Amniotic epithelial cell (primary cell): Measurements from ENCODE around the gene RAP1GAP.
"Not testable (repeated sequence)": the region's sequence is repeated elsewhere in the genome, so short reads cannot be mapped to it uniquely, and the experiment has no call there.

ENCODE experiments used
- DNase-seq: peaks from one replicate; pipeline ENCODE4 v3.0.0-alpha.2; 2010; ENCODE audit warnings: low read depth

The RAP1GAP gene

DNA sequence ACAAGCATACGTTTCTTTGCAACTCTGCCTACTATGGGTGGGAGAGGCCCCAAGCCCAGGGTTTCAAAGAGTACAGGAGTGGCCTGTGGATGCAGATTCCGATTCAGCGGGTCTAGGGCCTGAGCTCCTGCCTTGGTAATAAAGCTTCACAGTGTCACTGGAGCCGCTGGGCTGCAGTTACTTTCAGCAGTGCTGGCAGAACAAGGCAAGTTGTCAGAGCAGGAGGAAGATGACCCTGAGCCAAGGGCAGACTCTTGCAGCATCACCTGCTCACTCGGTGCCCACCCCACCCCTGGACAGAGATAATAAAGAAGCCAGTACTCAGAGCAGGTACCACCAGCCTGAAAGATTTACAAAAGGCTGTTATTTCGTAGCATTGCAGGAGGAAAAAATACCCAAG, 8.0 kb upstream of the RAP1GAP start:
- DNase-seq = no peak

DNA sequence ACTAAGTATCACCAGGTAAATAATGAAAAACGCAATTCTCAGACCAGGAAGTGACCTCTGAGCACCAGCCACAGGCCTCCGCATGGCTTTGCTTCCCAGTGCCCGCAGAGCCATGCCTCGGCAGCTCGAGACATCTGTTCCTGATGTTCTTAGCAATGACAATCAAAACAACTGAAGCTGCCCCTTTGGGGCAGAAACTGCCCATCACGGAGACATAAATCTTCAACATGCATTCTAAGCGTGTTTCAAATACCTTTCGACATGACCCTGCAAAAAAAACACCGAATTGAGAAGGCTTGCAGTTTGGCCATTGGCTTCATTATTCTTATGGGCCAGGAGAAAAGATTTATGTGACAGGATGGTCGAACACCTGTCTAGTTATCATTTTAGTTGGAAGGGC, 5.8 kb upstream of the RAP1GAP start:
- no peak for DNase-seq

DNA sequence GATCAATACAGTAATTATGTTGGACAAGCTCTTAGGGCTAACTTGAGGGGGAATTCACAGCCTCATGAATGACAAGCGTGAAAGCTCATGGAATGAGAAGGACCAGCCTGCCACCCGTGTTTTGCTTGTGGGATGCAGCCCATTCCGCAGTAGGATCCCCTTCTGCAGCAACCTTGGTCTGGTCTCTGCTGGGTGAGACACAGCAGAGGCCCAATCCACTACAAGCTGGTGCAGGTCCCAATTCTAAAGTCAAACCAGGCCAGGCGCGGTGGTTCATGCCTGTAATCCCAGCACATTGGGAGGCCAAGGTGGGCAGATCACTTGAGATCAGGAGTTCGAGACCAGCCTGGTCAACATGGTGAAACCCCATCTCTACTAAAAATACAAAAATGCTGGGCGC, 4.7 kb upstream of the RAP1GAP start:
- not testable (repeated sequence) for DNase-seq

DNA sequence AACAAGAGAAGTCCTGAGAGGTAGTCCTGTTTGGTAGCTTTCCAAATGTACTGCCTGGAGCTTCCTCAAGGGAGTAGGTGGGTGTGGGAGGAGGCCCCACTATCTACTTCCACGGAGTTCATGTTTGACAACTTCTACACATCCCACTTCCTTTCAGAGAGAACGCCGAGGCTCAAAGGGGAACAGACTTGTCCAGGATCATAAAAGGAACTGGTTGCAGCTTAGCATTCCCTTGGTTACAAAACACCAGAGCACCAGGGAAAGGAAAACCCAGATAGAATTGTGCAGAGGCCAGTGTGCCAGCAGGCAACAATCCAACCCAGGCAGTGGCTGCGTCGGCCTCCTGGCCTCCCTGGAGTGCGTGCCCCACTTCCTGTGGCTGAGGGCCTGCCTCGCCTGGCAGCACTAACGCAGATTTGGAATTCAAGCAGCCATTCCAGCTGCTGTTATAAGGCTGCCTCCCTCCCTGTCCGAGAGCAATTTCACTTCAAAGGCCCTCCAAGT, 4.2 kb upstream of the RAP1GAP start:
- peak; percentile 74 for DNase-seq

DNA sequence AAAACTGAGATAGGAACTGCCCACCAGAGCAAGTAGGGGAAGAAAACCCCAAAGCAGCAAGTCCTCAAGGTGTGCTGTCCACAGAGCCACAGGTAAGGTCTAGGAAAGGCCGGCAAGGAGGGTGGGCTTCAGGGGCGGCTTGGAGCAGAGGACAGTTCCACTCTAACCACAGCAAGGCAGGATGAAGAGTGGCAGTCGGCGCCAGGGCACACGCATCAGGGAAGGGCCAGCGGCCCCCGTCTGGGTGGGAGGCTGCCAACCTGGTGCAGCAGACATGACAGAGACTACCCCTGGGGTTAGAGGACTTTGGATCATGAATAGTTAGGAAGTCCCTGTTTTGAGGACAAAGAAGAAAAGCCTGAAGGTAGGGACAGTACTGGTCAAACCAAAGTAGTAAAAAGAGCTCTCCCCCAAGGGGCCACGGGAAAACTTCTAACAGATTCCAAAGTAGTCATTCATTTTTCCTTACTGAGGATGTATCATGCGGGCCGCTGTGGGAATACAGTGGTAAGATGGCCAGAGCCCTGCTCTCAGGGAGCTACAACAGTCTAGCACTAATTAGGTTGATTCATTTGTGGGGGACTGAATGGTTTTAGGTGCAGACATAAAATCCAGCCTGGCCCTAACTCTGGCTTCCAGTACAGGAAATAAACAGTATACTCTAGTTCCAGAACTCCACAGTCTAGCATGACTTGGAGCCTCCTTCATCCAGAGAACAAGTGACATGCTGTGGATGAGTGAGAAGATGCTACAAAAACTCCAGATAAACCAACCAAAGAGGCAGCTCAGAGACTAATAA, 3.5 kb upstream of the RAP1GAP start:
- DNase-seq = no peak

DNA sequence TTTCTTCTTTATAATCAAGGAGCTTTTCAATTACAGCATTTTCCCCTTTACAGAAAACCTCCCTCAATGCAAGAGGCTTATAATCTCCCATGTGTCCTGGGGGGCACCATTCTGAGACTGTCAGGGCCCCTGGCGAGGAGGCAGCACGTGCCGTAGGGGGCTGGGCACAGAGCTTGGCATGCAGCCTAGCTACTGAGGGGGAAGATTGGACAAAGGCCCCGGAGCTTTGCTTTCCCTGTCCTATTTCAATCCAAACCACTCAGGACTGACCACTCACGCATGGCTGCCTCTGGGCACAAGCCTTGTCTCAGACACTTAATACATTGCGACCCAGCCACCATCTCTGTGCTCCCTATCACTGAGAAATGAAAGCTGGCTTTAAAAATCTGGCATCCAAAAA, 2.8 kb upstream of the RAP1GAP start:
- DNase-seq = no peak

DNA sequence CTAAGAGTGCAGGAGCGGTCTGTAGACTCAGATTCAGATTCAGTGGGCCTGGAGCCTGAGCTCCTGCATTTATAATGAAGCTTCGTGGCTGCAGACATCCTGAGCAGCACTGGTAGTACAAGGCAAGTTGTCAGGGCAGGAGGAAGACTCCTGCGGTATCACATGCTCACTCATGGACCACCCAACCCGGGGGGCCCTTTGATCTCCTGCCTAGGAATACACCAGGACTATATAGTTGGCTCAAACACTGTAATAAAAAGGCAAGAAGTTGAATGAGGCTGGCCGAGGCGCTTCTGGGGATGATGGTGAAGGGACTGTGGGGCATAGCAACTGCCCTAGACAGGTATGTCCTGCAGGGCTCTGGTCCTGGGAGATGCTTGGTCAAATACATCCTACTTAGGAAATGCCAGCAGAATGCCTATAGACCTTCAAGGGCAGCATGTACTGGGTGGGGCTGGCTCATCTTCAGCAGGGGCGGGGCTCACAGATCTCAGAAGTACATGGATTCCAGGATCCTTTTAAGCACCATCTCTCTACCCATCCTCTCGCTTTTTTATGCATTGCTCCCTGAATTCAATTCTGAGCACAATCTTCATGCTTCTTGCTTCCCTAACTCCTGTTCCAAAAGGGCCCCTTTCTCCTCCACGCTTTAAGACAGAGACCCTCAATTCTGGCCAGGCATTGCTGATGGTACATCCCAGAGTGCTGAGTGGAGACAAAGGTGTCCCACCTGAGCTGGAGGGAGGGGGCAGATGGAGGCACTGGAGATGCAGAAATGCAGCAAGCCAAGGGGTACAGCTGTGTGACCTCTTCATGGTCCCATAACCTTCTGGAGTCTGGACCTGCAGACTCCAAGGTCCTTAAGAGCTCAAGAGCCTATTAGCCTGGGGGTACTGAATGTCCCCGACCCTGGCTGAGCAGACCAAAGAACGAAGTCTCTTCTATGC, 2.1 kb upstream of the RAP1GAP start:
- no peak for DNase-seq

DNA sequence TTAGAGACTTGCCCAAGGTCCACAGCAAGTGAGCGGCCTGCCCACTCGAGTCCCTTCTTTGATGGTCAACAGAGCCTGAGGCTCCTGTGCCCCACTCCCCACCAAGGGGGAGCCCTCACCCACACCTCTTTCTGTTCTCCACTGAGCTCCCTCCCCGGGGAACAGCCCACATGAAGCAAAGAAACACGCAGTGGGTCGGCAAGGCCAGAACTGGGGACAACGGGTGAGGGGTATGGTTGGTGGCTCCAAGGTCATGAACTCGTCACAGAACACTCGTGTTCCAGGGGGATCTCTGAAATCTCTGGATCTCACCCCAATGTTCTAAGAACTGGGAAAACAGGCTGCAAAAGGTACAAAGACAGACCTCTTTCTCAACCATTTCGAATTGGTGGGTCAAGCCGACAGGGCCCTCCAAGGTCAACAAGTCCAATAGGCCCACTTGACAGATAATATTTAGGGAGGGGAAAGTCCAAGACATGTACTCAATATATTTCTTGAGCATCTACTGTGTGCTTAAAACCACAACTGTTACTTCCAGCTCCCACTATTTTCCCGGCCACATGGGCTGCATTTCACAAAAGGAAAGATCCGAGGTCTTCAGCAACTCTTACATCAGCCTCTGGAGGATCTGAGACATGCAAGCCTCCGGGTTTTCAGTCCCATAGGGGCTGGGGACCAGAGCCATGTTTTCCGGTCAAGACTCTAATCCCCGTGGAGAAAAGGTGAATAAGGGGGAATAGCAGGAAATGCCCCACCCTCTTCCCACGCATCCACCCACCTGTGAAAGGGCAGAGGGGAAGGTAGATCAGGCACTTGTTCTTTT, 1.1 kb upstream of the RAP1GAP start:
- no peak for DNase-seq

DNA sequence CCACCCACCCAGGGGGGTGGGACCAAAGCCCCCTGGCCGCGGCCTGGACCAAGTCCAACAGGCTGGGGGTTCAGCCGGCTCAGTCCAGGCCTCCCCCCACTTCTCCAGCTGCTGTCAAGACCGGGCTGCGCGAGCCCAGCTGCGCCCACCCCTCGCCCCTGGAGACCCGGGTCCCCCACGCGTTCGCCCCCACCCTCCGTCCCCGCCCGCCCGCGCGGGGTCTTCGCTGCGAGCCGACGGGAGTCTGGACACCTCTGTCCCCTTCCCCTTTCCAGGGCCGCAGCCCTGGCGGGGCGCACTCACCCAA, 253 bp downstream of the RAP1GAP start:
- DNase-seq = no peak

DNA sequence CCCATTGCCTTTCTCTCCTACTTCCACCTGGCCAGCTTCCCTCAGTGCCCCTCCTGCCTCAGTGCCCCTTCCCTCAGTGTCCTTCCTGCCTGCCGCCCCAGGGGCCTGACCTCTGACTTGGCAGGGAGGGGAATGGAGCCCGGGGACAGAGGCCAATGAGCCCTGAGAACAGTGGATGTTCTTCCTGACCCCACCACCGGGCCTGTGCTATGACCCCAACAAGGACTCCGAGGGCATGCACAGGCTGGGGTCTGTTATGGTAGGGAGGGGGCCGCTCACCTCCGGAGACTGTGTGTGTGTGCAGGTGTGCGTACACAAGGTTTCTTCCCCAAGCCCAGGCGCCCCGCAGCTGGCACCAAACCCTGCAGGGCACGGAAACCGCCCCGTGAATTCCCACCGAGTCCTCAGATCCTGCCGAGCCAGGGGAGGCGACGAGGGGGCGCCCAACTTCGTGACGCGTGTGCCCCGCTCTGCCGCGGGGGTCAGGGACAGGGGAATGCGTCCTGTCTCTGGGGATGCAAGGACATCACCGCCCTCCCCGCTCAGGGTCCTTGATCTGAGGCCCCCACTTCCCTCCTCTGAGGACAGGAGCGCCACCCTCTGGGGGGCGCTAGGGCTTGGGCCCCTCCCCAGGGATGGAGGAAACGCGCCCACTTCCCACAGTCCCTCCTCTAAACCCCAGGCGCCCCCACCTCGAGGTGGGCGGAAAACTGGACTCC, 766 bp downstream of the RAP1GAP start:
- DNase-seq = no peak

DNA sequence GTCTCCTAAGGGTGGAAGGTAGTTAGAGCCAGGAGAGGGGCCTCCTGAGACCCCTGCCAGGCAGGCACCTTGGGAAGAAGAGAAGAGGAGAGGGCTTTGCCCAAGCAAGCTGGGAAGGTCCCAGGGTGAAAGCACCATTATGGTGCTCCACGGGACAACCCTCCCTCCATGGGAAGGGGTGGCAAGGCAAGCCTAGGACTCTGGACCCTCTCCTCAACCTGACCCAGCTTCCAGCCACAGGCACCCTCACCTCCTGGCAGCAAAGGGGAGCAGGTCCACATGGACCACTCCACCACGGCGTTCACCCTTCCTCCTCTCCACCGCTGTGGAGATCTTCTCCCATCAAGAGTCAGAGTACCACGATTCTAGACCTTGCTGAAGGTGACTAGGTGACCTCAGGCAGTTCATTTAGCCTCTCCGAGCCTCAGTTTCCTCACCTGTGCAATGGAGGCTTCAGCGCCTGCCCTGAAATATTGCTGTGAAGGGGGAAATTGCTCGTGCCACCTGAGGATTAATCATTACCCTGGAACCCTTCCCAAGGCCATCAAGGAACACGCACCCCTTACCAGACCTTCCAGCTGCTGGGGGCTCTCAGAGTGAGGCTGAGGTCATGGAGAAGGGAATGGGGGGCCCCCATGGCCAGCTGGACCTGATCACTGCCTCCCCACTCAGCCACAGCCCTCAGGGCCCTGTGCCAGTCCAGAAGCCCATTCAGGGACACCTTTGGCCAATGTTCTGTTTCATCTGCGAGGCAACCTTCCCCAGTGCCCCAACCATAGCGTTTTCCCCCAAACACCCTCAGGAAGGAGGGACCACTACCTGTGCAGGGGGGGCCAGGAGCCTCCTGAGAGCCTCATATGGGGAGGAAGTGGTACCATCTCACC, 1.6 kb downstream of the RAP1GAP start:
- no peak for DNase-seq

DNA sequence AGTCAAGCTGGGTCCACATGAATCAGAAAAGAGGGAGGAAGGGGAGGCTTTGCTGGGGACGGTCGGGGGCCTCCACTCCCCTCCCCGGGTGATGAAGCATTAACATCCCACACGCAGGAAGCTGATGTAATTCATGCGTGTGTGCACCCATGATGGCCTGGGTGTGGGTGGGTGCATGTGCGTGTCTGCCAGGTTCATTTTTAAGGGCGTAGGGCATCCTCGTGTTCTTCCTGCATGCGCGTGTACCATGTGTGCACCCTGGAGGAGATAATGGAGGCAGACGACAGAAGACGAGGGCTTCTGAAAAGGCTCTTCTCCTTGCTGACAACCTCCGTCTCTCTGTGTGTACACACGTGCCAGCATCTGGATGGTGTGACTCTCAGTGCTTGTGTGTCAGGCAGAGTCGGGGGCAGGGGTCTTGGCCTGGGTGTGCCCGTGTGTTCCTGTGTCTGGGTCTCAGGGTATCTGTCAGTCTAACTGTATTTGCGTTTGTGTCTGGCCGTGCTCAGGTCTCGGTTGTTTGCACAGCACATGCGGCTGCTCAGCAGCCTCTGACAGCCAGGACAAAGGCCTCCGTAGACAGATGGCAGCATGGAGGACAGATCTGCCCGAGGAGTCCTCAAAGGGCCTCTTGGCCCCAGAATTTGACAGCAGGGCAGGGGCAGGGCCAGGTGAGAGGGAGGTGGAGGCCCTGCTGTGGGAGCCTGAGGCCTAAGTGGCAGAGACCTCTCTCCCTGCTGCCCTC, 2.4 kb downstream of the RAP1GAP start:
- DNase-seq = no peak

DNA sequence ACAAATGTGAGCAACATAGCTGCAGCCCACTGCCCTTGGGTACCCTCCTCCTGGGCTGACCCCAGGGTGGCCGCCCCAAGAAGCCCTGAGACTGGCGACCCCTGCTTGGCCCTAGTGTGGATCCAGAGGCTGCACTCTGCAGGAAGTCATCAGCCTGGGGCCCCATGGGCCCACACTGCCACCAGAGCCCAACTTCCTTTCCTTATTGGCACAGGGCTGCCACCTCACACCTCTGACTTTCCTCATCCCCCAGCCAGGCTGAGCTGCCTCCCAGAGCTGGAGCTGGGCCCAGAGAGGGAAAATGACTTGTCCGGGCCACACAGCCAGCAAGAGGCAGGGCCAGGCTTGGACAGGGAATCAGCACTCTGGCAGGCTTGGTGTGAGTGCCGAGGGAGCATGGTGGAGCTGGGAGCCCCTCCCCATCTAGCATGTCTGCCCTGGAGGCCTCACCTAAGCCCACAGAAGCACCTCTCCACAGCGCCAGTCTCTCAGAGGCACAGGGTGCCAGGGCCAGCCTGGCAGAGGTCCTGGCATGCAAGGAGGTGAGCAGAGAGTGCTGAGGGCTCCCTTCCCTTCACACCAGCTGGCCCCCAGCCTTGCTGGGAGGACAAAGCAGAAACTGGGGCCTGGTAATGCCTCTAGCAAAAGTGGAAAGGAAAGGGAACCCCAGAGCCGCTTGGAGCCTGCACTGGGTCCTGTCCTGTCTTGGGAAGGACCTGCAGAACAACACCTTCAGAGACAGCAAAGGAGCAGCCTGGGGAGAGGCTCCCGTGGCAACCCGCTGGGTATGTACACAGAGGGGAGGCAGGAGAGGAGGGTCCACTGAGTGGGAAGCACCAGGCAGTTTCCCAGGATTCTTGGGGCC, 3.2 kb downstream of the RAP1GAP start:
- DNase-seq = no peak

DNA sequence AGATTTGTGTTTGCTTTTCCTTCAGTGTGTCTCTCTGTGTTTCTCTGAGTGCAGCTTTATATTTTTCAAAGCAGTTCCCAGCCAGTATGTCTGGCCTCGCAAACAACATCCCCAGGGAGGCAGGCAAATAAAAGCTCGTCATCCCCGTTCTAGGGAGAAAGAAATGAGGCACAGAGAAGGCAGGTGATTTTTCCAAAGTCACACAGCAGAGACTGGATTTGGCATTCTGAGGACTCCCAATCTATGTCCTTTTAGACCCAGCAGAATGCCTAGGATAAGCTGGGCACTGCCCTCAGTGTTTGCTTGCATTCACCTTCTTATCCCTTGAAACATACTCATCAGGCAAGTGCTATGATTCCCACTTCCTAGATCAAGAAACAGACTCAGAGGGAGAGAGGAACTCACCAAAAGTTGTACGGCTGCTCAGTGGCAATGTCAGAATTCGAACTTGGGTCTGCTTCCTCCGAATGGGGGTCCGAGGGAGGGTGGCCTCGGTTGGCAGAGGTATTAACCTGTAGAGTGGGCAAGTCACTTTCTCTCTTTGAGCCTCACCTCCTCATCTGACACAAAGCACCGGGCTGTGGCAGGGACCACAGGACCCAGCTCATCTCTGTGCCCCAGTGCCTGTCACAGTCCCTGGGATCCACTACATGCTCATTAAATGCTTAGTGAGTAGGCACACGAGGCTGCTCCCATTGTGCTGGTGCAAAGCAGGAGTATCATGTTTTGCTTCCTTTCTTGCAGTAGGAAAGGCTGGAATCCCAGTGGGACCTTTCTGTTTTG, 4.2 kb downstream of the RAP1GAP start:
- no peak for DNase-seq

DNA sequence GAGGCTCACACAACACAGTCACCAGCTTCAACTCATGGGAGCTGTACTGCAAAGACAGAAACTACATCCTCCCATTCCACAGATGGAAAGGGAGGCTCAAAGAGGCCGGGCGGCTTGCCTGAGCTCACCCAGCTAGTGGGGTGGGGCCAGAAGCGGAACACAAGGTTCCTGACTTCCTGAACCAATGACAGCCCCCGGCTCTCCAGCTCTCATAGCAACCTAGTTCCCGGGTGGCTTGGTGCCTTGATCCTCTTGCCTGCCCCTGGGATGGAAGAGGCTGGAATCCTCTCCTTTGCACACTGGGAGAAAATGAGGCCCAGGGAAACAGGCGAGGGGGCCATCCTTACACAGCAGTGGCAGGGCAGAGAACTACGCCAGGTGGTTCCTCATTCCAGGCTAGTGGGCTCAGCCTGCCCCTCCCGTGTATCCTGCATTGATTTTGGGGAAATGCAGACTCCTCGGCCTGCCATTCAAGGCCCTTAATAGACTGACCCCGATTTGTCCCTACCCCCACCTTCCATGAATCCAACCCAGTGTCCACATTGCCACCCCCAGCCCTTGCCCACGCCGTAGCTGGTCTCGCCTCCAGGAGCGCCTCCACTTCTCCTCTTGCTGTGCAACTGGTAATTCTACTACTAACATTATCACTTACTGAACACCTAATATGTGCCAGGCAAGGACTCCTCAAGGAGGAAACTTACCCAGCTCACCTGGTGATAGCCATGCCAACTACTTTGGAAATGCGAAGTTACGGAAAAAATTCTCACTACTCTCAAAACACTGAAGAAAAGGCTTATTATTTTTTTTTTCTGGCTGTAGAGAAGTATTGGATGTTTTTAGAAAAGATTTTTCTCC, 5.0 kb downstream of the RAP1GAP start:
- no peak for DNase-seq

DNA sequence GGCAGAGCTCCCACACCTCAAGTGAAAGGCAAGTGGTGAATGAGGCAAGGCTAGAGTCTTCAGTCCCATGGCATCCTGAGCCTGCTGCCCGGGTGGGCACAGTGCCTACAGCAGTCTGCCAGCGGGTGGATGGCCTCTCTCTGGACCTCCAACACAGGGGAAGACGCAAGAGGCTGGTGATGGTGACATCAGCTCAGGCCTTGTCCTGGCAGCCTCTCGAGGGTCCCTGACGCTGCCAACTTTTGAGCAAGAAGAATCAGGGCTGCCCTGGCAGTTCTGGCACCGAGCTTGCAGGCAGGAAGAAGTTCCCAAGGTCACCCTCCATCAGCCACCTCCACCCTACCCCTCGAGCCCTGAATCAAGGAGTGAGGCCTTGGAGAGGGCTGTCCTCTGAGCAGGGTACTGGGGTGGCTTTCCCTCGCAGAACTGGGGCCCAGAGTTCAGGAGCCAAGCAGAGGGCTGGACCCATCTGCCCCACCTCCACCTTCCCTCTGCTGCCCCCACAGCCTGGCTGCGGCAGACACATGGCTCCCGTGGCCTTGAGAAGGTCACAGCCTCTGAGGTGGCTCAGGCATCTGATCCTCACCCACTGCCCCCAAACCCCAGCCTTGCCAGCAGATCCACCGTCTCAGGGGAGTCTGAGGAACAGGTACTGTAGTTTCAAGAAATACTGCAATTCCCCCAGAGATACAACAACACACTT, 5.8 kb downstream of the RAP1GAP start:
- no peak for DNase-seq
